Fibroblast of the conjunctiva (primary cell): ENCODE data around the gene TTLL10.

Experiments
- DNase-seq: peaks from one replicate; pipeline ENCODE4 v3.0.0-alpha.2; 2010; ENCODE audit warnings: low read depth

Gene TTLL10

DNA sequence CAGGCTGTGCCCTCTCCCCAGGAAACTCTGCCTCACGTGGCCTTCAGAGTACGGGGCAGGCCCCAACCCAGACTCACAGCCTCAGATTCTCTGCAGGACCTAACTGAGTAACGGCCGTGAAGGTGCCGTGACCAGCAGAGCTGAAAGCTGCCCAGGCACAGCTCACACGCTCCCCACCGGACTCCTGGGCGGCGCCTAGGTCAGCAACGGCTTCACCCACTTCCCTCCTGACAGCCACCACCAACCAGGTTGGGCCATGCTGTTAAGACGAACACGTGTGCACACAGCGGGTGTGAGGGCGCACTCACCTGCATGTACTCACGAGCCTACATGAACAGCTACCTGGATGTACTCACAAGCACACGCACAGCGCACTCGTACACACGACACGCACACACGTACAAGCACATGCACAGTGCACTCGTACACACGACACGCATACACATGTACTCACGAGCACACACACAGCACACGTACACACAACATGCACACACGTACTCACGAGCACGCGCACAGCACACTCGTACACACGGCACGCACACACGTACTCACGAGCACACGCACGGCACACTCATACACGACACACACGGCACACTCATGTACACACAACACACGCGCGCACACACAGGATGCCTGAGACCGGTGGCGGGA lies 49.0 kb downstream of the TTLL10 start:
- DNase-seq: no peak

DNA sequence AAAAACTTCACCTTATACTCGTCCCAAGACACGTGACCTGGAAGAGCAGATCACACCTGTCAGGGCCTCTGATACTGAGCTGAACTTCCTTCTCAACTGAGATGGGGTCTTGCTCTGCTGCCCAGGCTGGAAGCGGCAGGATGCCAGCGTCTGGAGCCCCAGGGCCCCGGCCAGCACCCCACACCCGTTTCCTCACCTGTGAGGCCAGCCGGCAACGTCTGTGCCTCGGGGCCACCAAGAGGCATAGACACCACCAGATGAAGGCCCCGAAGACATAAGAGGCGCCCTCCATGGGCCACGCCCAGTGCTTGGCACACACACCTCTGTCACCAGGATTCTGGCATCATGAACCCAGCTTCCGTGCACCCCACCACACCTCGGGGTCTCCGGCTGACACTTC lies 49.6 kb downstream of the TTLL10 start:
- no peak for DNase-seq

DNA sequence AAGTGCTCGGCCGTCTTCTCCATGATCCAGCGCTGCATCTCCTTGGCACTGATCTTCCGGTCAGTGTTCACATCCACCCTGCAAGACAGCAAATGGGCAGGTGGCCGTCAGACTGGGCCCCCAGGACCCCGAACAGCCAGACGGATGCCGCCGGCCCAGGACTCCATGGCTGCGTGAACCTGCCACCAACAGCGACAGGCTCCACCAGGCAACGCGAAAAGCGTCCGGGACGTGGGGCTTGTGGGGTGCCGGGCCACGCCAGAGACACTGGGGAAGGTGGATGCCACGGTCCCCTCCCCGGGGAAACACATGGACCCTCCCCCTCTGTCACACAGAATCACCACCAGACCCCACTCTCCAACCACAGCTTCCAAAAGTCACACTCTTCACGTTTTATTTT lies 50.2 kb downstream of the TTLL10 start:
- no peak for DNase-seq

DNA sequence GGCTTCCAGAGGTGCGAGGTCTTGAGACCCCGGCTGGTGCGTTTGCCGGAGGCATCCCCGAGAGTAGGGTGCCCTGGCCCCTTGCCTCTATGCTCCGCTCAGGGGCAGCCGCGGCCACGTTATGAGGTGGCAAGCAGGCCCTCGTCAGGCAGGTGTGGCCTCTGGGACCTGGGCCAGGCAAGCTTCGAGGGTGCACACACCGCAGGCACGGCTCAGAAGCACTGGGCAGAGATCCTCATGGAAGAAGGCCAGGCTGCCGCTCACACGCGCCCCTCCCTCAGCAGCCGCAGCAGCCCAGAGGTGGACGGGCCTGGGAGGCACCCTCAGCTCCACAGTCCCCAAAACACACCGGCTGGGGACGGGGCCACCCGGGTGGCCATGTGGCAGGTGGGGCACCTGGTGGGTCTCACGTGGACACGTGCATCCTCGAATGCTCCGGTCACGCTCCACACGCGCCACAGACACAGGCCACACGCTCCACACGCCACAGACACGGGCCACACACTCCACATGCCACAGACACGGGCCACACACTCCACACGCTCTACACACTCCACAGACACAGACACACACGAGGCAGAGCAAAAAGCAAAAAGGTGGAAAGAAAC lies 51.7 kb downstream of the TTLL10 start:
- no peak for DNase-seq

DNA sequence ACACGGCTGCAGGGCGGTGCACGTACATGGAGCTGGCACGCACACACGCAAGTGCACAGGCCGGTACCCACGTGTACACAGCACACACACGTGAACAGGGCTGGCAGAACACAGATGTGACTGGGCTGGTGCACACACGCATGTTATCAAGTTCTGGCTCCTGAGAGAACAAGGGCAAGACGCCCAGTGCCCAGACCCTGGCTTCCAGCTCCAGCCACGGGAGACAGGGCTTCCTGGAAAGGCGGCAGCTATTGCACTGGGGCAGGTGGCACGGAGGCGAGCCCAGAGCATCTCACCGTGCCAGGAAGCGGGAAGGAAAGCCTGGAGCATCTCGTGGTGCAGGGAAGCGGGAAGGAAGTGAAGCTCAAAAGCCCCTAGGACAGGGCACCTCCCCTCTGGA lies 52.2 kb downstream of the TTLL10 start:
- no peak for DNase-seq

DNA sequence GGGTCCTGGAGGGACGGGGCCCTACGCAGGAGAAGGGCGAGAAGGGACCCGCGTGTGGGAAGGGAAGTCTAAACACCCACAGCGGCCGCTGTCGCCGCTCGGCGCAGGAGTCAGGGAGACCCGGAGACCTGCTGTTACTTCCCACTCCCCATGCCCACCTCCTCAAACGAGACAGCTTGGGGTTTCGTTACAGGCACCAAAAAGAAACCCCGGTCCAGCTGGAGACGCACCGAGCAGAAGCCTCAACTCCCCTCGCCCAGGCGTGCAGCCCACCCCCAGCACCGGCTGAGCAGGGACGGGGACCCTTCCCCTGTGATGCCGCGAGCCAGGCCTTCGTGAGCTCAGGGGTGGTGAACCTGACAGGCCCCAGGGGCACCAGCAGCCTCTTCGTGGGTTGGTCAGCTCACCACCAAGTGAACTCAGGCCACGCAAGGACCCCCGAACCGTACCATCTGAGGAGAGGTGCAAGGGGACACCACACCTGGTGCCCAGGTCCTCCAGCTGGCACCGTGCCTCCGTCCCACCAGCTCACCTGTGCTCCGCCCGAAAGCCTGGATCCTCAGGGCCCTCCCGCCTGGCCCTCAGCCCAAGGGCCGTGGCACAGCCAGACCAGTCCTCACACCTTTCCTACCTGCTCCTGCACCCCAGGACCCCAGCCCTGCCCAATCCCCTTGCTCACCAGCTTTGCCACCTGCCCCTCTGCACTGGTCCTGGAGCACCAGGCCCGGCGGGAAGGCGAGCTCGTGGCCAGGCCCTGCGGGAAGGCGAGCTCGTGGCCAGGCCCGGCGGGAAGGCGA lies 53.1 kb downstream of the TTLL10 start:
- no peak for DNase-seq

DNA sequence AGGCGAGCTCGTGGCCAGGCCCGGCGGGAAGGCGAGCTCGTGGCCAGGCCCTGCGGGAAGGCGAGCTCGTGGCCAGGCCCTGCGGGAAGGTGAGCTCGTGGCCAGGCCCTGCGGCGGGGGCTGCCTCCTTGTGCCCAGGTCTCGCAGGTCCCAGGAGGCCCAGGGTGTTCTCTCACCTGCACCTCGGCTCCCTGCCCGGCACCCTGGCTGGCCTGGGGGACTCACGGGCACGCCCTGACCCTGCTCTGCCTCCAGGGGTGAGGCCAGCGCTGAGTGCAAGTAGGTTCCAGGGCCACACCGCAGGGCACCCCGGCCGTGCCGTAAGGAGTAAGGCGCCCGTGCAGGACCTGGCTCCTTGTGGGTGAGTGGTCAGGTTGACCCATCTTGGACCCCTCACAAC lies 53.7 kb downstream of the TTLL10 start:
- no peak for DNase-seq

DNA sequence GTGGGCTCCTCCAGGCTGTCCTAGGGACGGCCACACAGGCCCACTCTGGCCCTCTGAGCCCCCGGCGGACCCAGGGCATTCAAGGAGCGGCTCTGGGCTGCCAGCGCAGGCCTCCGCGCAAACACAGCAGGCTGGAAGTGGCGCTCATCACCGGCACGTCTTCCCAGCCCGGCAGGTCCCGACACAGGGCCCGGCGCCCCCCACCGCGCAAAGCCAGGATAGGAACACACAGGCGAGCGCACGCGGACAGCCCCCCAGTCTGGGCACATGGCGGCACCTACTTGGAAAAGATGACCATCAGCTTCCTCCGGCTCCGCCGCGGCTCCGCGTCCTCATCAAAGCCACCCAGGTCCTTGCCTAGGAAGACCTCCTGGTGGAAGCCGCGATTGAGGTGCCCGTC lies 54.5 kb downstream of the TTLL10 start:
- DNase-seq: no peak

DNA sequence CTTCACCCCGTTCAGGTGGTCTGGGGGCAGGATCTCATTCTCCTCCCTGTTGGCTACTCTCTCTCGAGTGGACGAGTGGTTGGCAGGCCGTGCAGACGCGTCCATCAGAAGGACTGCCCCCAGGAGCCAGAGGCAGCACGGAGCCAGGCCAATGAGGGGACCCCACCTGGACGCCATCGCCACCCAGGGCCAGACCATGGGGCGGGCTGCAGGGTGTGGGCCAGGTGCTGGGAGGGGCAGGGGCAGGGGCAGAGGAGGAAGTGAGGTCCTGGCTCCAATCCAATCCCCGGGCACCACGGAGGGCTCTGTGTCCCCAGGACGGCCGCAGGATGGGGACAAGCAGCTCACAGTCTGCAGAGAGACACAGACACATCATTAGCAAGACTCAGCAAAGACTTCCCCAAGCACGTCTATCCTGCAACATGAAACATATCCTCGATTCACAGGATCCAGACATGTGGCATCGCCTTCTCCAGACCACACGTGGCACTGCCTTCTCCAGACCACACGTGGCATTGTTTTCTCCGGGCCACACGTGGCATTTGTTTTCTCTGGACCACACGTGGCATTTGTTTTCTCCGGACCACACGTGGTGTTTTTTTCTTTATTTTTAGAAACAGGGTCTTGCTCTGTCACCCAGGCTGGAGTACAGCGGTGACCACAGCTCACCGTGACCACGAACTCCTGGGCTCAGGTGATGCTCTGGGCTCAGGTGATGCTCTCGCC lies 55.1 kb downstream of the TTLL10 start:
- no peak for DNase-seq

DNA sequence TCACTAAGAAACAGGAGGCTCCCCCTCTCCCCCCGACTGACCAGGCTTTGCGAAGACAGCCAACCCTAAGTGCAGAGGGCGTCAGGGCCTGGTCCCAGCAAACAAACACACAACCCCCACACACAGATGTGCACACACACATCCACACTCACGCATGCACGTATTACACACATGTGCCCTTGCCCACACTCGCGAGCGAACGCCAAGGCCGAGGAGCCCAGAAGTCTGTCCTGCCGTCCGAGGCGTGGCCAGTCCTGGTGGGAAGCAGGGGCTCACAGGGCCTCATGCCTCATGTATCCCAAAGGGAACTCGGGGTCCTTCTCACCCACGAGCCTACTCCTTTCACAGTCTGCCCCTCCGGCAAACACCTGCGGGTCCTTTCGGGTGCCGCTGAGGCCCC lies 56.1 kb downstream of the TTLL10 start:
- no peak for DNase-seq

DNA sequence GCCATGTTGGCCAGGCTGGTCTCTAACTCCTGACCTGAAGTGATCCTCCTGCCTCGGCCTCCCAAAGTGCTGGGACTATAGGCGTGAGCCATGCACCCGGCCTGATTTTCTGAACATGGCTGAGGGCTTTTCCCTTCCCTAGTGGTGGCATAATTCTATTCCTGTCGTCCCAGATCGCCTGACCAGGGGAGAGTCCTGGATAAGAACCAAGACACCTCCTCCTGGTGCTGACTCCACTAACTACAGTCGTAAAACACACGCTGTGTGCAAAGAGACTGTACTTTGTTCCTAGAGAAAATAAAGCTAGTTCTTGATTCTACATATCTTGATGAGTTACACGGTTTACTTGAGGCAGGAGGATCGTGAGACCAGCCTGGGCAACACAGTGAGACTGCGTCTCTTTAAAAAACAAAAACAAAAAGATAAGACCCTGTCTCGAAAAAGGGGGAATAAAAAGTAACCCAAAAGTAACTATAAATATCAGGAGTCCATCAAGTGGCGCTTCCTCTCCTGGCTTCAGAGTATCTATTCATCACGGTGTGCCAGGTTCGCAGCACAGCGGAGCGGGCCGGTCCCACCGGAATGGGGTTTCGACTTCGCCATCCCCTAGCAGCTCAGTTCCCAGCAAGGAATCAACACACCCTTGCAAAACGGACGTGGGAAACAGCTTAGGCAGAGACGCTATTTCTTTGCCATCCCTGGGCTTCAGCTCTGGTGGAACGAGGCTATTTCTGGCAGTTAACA lies 57.1 kb downstream of the TTLL10 start:
- peak; percentile 36 for DNase-seq

DNA sequence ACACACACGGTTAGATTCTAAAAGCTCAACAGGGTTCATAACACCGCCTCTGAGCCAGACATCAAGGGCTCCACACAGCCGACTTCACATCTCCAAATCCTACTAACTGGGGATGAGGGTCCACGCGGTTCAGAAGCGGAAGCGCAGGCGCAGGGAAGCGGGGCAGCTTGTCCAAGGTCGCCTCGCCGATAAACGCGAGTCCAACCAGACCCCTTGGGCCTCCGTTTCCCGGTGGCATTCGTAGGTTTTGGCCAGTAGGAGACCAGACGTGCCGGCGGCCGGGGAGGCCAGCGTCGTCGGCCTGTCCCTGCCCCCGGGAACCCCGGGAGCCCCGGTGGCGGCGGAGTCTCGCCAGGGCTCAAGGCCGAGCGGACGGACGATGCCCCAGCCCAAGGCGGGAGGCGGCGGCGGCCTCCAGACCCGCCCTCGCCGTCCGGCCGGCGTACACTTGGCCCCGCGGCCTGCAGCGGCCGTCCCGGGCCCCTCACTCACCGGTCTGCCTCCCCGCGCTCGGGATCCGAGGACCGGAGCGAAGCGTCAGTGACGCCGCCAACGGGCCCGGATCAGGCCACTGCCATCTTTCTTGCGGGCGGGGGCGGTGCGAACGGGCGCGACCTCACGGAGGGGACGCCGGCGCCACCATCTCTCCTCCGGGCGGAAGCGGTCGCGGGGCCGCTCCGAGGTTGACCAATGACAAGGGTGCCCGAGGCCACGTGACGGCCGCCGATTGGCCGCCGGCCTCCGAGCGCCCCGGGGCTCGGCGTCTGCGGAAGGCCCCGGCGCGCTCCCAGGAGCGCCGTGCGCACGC lies 57.9 kb downstream of the TTLL10 start, which contains the start of gene SDF4:
TSS of gene SDF4 (minus strand) at position 602 of the 808 bp plus-strand sequence. CDS start 3,229 bp downstream, outside the sequence.
- DNase-seq: peak; percentile 93

DNA sequence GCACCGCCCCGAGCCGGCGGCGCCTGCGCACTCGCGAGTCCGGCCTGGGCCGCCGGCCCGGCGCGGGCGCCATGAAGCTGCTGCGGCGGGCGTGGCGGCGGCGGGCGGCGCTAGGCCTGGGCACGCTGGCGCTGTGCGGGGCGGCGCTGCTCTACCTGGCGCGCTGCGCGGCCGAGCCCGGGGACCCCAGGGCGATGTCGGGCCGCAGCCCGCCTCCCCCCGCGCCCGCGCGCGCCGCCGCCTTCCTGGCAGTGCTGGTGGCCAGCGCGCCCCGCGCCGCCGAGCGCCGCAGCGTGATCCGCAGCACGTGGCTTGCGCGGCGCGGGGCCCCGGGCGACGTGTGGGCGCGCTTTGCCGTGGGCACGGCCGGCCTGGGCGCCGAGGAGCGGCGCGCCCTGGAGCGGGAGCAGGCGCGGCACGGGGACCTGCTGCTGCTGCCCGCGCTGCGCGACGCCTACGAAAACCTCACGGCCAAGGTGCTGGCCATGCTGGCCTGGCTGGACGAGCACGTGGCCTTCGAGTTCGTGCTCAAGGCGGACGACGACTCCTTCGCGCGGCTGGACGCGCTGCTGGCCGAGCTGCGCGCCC lies 58.6 kb downstream of the TTLL10 start, which contains the start of gene B3GALT6:
TSS of gene B3GALT6 (plus strand) at position 30 of the 588 bp plus-strand sequence. CDS start at position 72, 42 bp downstream.
- DNase-seq: no peak

DNA sequence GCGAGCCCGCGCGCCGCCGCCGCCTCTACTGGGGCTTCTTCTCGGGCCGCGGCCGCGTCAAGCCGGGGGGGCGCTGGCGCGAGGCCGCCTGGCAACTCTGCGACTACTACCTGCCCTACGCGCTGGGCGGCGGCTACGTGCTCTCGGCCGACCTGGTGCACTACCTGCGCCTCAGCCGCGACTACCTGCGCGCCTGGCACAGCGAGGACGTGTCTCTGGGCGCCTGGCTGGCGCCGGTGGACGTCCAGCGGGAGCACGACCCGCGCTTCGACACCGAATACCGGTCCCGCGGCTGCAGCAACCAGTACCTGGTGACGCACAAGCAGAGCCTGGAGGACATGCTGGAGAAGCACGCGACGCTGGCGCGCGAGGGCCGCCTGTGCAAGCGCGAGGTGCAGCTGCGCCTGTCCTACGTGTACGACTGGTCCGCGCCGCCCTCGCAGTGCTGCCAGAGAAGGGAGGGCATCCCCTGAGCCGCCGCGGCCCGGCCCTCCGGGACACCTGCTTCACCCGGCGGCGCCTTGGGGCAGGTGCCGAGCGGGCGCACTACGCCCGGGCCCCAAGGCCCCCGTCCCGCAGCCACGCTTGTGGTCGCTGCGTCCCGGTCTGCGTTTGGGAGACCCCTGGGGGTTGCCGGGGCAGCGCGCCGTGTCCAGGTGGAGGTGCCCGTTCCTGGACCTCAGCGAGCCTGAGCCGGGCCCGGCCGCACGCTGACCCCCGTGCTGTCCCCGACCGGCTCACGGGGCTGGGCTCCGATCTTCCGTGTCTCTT lies 59.3 kb downstream of the TTLL10 start:
- no peak for DNase-seq

DNA sequence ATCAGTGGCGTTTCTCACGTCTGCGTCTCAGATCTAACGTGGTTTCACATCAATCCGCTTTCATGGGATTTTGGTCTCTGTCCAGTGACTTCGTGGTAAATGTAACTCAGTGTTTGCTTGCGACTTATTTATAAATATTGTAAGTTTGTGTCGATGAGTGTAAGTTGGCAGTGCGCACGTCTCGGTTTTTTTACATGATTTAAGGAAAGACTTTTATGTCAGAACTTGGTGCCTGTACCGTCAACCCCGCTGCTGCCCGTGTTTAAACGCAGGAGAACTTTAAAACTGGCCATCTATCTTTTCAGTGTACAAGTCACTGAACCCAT lies 59.9 kb downstream of the TTLL10 start:
- DNase-seq: no peak

DNA sequence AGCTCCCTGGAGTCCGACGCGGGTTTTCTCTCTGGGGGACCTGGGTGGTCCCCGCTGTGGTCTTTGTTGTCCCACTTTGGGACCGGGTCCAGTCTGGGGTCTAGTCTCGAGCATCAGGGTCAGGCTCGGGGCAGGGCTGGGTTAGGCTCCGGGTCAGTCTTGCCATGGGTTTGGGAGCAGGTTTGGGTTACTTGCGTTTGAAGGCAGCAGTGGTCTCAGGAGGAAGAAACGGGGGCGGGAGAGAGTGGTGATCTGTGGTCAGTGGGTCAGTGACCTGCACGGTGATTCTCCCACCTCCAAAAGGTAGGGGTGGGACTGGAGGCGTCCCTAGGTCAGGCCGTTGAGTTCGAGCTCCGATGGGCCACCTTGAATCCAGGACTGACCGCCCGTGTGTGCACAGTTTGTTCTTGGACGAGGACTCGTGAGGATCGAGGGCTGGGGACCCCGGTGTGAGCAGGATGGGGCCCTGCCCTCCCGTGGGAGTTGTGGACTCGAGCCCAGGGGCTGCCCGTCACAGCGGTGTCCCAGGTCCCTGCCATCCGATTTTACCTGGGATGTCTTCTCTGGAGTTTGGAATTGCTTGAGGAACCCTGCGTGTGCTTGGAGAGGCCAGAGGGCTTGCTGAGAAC lies 60.6 kb downstream of the TTLL10 start:
- DNase-seq: no peak

DNA sequence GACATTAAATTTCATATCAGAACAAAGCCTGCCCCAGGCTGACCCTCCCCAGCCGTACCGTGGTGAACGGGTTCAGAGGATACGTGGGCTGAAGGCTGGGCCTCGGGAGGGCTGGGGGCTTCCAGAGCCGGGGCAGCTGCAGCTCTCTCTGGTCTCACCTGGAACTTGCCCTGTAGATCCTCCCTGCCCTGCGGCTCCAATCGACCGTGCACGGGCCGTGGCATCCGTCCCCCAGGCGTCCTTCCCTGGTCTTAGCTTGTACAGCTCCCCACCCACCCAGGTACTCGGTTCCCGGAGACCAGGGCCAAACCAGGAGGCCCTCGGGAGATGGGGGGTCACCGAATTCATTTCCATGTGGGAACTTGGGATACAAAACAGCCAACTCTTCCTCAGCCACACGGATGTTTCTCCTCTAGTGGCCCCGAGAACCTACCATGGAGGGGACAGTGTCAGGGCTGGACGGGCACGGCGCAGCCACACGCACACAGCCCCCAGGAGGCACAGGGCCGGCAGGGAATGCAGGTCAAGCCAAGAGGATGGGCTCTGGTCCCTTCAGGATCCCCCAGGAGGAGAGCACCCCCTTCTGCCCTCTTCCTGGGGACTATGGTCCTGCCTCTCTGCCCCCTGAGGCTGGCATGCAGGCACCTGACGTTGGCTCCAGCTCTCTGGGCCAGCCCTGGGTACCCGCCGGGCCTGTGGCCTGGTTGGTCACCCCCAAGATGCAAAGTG lies 61.5 kb downstream of the TTLL10 start:
- DNase-seq: no peak

DNA sequence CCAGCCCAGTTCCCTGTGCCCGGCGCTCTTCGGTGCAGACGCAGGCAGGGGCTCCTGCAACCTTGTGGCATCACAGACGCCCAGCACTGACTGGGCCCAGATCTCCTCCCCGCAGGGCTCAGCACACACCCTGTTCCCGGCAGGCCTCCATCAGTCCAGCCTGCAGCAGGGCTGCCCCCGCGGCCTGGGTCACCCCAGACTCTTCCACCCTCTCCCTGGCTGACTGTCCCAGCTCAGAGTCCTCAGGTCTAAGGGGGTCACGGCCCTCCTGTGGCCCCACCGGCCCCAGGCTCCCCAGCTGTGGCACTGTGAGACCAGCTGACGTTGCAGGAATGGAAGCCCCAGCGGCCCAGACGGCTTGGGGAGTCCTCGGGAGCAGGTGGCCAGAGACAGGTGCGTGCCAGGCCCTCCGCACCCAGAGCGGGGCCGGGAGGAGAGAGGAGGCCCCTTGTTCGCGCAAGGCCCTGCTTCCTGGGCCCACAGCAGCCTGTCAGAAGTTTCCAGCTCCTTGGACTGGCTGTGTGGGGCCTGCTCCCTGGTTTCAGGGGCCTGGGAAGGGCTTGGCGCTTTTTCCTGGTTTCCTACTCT lies 62.6 kb downstream of the TTLL10 start:
- no peak for DNase-seq
